B cell (primary cell): ENCODE data around the gene MPND. TPM values are rescaled to one million over a fixed set of nuclear protein-coding genes. Genes with fewer than 3 reads are reported as not detected.
A peak's percentile ranks its signal among the peaks of the same experiment; 100 is the strongest.

Experiments
- ATAC-seq: fragments of 200-7000 bp; cut with Tn5 transposase; one replicate; pipeline ENCODE4 v1.10.0; 2021; ENCODE audit warnings: low read depth, mild to moderate bottlenecking, moderate number of reproducible peaks, moderate library complexity
- CTCF ChIA-PET: fragments of 350-600 bp; sonication (Branson Sonifier 250); formaldehyde crosslinking; loops from one replicate; lab custom pipeline; 2021; ENCODE audit warnings: antibody characterized with exemption, inconsistent platforms; lab: Charles Lee
- POLR2A ChIA-PET: fragments of 350-600 bp; sonication (Branson Sonifier 250); formaldehyde crosslinking; loops from one replicate; lab custom pipeline; 2021; ENCODE audit warnings: antibody characterized with exemption; lab: Charles Lee
- DNase-seq: peaks from one replicate; pipeline ENCODE4 v3.0.0; 2013
- H2AFZ ChIP-seq: 2 replicates; pipeline ENCODE4 v1.6.1; 2012; ENCODE audit warnings: mild to moderate bottlenecking, low read depth, low read length; ENCODE audit not compliant: insufficient read depth, poor library complexity, severe bottlenecking
- H3K27ac ChIP-seq, 2 donors: 1 replicate in 1 of 2; 2 replicates in 1 of 2; pipeline ENCODE4 v1.5.1; 2012 to 2013; ENCODE audit warnings: low read length in 2 of 2, mild to moderate bottlenecking in 2 of 2, moderate library complexity in 1 of 2
- H3K27me3 ChIP-seq, 4 experiments: fragments of 200-600 bp in 1 of 4; sonication (generic) in 1 of 4; replicated peaks in 1 of 4; 1 replicate in 2 of 4; 2 replicates in 2 of 4; pipeline versions ENCODE4 v1.6.1 to v1.7.0; 2013 to 2016; ENCODE audit warnings: low read length in 3 of 4, mild to moderate bottlenecking in 2 of 4, mixed read lengths in 1 of 4, moderate library complexity in 1 of 4; ENCODE audit not compliant: insufficient read depth in 4 of 4, control insufficient read depth in 3 of 4; ENCODE audit errors: control extremely low read depth in 1 of 4
- H3K36me3 ChIP-seq, 2 experiments: replicated peaks in 1 of 2; 1 replicate in 1 of 2; 2 replicates in 1 of 2; pipeline versions ENCODE4 v1.6.1 to v1.7.1; 2013; ENCODE audit warnings: low read length in 1 of 2; ENCODE audit not compliant: insufficient read depth in 2 of 2, control insufficient read depth in 1 of 2; ENCODE audit errors: control extremely low read depth in 1 of 2, extremely low read depth in 1 of 2
- H3K4me1 ChIP-seq, 2 donors: fragments of 200-600 bp in 1 of 2; sonication (generic) in 1 of 2; 1 replicate in 1 of 2; 2 replicates in 1 of 2; pipeline versions ENCODE4 v1.5.1 to v1.6.1; 2013 to 2017; ENCODE audit warnings: low read length in 2 of 2; ENCODE audit not compliant: control insufficient read depth in 2 of 2, insufficient read depth in 2 of 2
- H3K4me2 ChIP-seq: replicated peaks from 2 replicates; pipeline ENCODE3; 2012; ENCODE audit warnings: mild to moderate bottlenecking, low read depth, low read length; ENCODE audit not compliant: poor library complexity, severe bottlenecking
- H3K4me3 ChIP-seq, 5 experiments: fragments of 200-600 bp in 1 of 5; sonication (generic) in 1 of 5; 1 replicate in 3 of 5; 2 replicates in 2 of 5; pipeline versions ENCODE4 v1.5.1 to v1.7.0; 2011 to 2016; ENCODE audit warnings: low read length in 4 of 5, mild to moderate bottlenecking in 4 of 5, low read depth in 2 of 5, control low read depth in 1 of 5, moderate library complexity in 1 of 5; ENCODE audit not compliant: insufficient read depth in 1 of 5; ENCODE audit errors: control extremely low read depth in 1 of 5, extremely low read depth in 1 of 5
- H3K79me2 ChIP-seq: fragments of 200-600 bp; sonication (generic); one replicate; pipeline ENCODE4 v1.6.0; 2016; ENCODE audit warnings: low read length; ENCODE audit not compliant: control insufficient read depth, insufficient read depth
- H3K9ac ChIP-seq: fragments of 200-600 bp; sonication (generic); 2 replicates; pipeline ENCODE4 v1.6.1; 2017; ENCODE audit warnings: mild to moderate bottlenecking, low read length, moderate library complexity
- H3K9me3 ChIP-seq, 3 donors: one replicate each; pipeline versions ENCODE4 v1.6.1 to v1.7.1; 2013; ENCODE audit warnings: low read length in 2 of 3; ENCODE audit not compliant: control insufficient read depth in 2 of 3, insufficient read depth in 1 of 3; ENCODE audit errors: control extremely low read depth in 1 of 3
- H4K20me1 ChIP-seq: 2 replicates; pipeline ENCODE4 v1.6.0; 2012; ENCODE audit warnings: mild to moderate bottlenecking, low read length; ENCODE audit not compliant: insufficient read depth, control insufficient read depth, poor library complexity, severe bottlenecking
- H3K27ac Mint-ChIP-seq: one replicate; pipeline ENCODE4 v1.8.0; 2021; ENCODE audit warnings: mixed read lengths
- H3K27me3 Mint-ChIP-seq: one replicate; pipeline ENCODE4 v1.8.0; 2021; ENCODE audit warnings: mixed read lengths
- H3K4me1 Mint-ChIP-seq: one replicate; pipeline ENCODE4 v1.8.0; 2021; ENCODE audit warnings: mixed read lengths
- H3K4me3 Mint-ChIP-seq: one replicate; pipeline ENCODE4 v1.8.0; 2021; ENCODE audit warnings: mixed read lengths
- H3K9me3 Mint-ChIP-seq: one replicate; pipeline ENCODE4 v1.8.0; 2022; ENCODE audit warnings: mixed read lengths; ENCODE audit not compliant: insufficient read depth
- CTCF ChIP-seq: fragments of 200-600 bp; IDR thresholded peaks from one replicate; pipeline ENCODE4 v1.8.0; 2022; ENCODE audit warnings: antibody characterized with exemption, mild to moderate bottlenecking
- EZH2 ChIP-seq: IDR thresholded peaks from 2 replicates; pipeline ENCODE4 v1.6.1; 2012; ENCODE audit warnings: borderline replicate concordance, low read depth, mild to moderate bottlenecking, moderate library complexity, low read length; ENCODE audit not compliant: insufficient read depth, poor library complexity, severe bottlenecking
- WGBS: methylation state at CpG from one replicate; pipeline ENCODE4 v1.1.5; 2013; ENCODE audit warnings: missing lambda C conversion rate; ENCODE audit not compliant: insufficient coverage; 5-methylcytosine and 5-hydroxymethylcytosine counted together
- intact Hi-C: fragments of 100-400 bp; cut with micrococcal nuclease; formaldehyde crosslinking; loops from one replicate; pipeline ENCODE4 v1.10.0; 2022
- polyA plus RNA-seq: library from polyadenylated mRNA; depleted of rRNA; stranded (reverse); fragments of >200 nt; gene quantifications from 2 replicates; pipeline ENCODE4 v1.2.3, GENCODE V29; 2012
- total RNA-seq, 2 donors: library from RNA; stranded (reverse); fragments of 120-200 nt in 1 of 2; gene quantifications; 1 replicate in 1 of 2; 2 replicates in 1 of 2; pipeline versions ENCODE4 v1.2.3 to v1.2.4, GENCODE V29; 2013 to 2022

Gene MPND
- total and polyA plus RNA-seq, 2 donors (not counting 1 experiment from before 2014, with no cell fraction given): 14.5 to 25.6 TPM

DNA sequence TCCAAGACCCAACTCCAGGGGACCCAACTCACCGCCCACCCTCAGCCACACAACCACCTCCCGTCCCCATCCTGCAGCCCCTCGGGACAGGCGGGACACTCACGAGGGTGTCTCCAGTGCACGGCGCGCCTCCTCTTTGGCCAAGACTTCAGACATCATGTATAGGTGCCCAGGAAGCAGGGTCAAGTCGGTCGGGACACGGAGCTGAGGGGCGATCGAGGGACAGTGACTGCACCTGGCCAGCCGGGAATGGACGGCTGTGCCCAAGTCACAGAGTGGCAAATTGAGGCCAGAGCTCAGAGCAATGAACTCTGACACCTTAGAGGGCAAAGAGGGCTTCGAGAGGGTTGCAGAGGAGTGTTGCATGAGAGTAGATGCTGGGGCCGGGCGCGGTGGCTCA, 13.5 kb upstream of the MPND start:
- Mint-ChIP-seq H3K27ac (peak overlapping the region; percentile 72), H3K4me3 (peak overlapping the region; percentile 44), H3K27me3 (no peaks in the 10 kb centered on the region), H3K9me3 (no peaks in the 10 kb centered on the region), H3K4me1 (peaks cover 28% of the 10 kb centered on the region)
- peaks cover 0 to 27% (median 0%) of the 10 kb centered on the region in 3 donors for H3K9me3 ChIP-seq
- H3K79me2 ChIP-seq: no peaks in the 10 kb centered on the region
- no peaks in the 10 kb centered on the region for H3K36me3 ChIP-seq
- TF ChIP-seq EZH2 (no peak), CTCF (no peak)
- peaks cover 18 to 31% of the 10 kb centered on the region in 2 donors for H3K4me1 ChIP-seq
- no peak overlapping the region for H3K9ac ChIP-seq
- ChIA-PET CTCF (no interaction called here), POLR2A (interaction anchor here (0.6 kb wide), 1 partner anchor 38 kb away, joined by 4 read pairs; no protein-coding TSS in a partner anchor)
- ATAC-seq: no peak
- no peaks in the 10 kb centered on the region for H4K20me1 ChIP-seq
- 96% methylated on average over 18 of the region's 19 CpGs for WGBS
- peaks cover 0 to 11% (median 0%) of the 10 kb centered on the region in 4 experiments for H3K27me3 ChIP-seq
- DNase-seq: peak; percentile 22
- intact Hi-C loops: loop anchor here (5.0 kb wide), 1 partner anchor 142 kb away; the partner anchor contains the start of gene HDGFL2
- H3K4me2 ChIP-seq: no peak overlapping the region
- no peak overlapping the region for H2AFZ ChIP-seq
- no peak overlapping the region for H3K4me3 ChIP-seq
- no peak overlapping the region for H3K27ac ChIP-seq

DNA sequence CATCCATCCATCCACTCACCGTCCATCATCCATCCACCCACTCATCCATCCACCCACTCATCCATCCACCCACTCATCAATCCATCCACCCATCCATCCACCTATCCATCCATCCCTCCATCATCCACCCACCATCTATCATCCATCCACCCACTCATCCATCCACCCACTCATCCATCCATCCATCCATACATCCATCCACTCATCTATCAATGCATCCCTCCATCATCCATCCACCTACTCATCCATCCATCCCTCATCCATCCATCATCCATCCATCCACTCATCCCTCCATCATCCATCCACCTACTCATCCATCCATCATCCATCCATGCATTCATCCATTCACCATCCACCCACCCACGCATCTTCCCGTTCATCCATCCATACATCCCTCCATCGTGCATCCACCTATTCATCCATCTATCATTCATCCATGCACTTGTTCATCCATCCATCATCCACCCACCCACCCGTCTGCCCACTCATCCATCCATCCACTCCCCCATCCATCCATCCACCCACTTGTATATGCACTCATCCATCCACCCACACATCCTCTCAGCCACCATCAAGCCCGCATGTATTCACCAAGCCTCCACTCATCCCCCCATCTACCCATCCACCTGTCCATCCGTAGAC, 8.3 kb upstream of the MPND start:
- ATAC-seq (no peak), DNase-seq (no peak)
- no peak overlapping the region for H3K4me3 ChIP-seq
- no peaks in the 10 kb centered on the region for H3K27me3 ChIP-seq
- TF ChIP-seq CTCF (no peak), EZH2 (no peak)
- ChIA-PET POLR2A (no interaction called here), CTCF (no interaction called here)
- Mint-ChIP-seq H3K4me3 (no peak overlapping the region), H3K4me1 (peaks cover 14% of the 10 kb centered on the region), H3K9me3 (no peaks in the 10 kb centered on the region), H3K27ac (no peak overlapping the region), H3K27me3 (no peaks in the 10 kb centered on the region)
- WGBS: 91% methylated on average over 7 of the region's 7 CpGs
- no peaks in the 10 kb centered on the region for H3K79me2 ChIP-seq
- H3K36me3 ChIP-seq: no peaks in the 10 kb centered on the region
- no peak overlapping the region for H3K4me2 ChIP-seq
- H4K20me1 ChIP-seq: no peaks in the 10 kb centered on the region
- H3K9me3 ChIP-seq: peaks cover 0 to 4% (median 0%) of the 10 kb centered on the region in 3 donors
- H3K27ac ChIP-seq: no peak overlapping the region
- H2AFZ ChIP-seq: no peak overlapping the region
- H3K4me1 ChIP-seq: peaks cover 3 to 14% of the 10 kb centered on the region in 2 donors
- no peak overlapping the region for H3K9ac ChIP-seq
- intact Hi-C loops: no loop called here
